Activated T-cell treated with anti-CD3 and anti-CD28 coated beads, Interleukin-2, amount 50 U/mL, for 48 hours (primary cell): Measurements from ENCODE around the gene TAF11L5.
"Not testable (repeated sequence)": the region's sequence is repeated elsewhere in the genome, so short reads cannot be mapped to it uniquely, and the experiment has no call there.

Experiments used
- DNase-seq, 2 experiments: peaks; one replicate each; pipeline ENCODE4 v3.0.0-alpha.2; 2020

The TAF11L5 gene

GRCh38 chr5:17524935-17525334 is at the start of gene TAF11L5:
TSS of gene TAF11L5 (plus strand) at chr5:17525235.
- not testable (repeated sequence) for DNase-seq

DNA sequence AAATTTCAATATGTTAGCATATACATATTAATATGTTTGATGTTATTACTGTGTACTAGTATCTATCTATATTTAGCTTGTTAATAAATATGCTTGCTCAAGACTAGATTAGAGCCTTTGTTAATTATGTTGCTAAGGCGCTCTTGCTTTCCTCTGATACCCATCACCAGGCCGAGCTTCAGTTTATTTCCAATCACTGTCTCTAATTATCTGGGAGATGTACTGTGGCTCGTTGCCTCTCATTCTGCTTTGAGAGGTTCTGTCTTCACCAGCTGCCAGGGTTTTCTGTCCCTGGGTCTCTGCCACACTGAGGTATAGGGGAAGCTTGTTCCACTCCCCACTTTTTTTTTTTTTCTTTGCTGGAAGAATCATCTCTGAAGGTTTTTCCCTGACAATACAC is 48.0 kb upstream of the TAF11L5 start:
- DNase-seq: no peak

DNA sequence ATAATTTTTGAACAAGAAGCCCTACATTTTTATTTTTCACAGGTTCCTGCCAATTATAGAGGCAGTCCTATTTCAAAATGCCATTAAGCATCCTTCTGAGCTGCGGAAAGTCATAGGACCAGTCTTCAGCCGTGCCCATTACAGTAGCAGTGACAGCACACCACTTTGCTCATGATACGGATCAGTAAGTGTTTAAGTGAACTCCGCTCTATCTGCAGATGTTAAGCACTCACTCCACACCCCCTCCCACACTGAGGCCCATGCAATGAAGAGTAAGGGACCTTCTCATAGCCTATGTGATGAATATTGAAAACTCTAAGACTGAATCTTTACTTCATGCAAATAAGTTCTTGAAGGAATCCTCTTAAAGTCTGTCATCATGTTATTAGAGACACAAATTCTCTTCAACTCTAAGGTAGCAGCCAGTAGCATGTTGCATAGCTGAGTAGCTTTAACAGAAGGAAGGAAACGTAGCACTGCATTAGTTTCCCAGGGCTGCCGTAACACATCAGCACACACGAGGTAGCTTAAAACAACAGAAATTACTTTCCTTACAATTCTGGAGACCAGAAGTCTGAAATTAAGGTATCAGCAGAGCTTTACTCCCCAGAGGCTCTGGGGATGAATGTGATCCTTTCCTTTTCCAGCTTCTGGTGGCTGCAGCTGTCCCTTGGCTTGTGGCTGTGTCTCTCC is 47.3 kb upstream of the TAF11L5 start:
- DNase-seq: no peak

DNA sequence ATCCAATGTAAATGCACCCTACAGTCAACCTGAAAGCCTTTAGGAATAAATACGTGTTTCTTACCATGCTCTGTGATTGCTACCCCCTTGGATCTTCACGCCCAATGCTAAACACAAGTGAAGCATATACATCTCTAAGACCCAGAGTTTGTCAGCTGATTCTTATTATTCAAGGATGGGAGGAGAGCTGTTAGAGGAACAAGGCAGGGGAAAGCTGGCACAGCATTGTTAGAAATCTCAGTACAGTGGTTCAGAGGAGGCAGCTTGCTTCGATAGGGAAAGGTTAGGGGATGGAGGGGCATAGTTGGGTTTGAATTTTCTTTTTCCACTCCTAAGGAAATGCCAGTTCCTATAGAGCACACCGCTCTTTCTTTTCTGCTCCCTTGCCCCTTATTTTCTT is 43.7 kb upstream of the TAF11L5 start:
- DNase-seq: no peak

DNA sequence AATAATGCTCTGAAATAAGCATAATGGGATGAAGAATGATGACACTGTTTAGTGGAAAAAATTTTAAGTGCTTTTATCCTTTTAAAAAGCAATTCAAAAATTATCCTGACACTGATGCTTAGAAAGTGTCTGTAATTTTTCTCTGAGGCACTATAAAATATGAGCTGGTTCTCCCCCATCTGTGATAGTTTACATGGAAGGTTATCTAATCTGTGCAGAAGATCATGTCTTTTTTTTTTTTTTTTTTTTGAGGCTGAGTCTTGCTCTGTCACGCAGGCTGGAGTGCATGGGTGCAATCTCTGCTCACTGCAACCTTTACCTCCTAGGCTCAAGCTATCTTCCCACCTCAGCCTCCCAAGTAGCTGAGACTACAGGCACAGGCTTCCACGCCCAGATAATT is 42.2 kb upstream of the TAF11L5 start:
- no peak for DNase-seq

DNA sequence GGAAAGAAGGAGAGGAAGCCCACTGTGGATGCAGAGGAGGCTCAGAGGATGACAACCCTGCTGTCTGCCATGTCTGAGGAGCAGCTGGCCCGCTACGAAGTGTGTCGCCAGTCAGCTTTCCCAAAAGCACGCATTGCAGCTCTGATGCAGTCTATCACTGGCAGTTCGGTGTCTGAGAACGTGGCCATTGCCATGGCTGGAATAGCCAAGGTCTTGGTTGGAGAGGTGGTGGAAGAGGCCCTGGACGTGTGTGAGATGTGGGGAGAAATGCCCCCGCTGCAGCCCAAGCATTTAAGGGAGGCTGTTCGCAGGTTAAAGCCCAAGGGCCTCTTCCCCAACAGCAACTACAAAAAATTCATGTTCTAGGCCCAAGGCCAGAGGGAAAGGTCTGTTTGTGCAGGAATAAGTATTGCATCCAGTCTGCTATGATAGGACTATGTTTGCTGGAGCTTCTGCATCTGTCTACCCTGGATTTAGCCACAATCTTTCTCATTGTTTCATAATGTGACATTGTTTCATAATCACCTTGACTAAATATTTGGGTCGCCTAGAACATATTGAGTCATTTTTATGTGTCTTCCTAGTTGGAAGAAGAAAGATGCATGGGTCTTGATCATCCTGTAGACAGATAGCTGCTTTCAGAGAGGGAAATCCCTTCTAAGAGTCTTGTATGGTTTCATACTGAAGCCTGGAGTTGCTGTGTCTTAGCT is 38.4 kb upstream of the TAF11L5 start:
- DNase-seq: not testable (repeated sequence)

DNA sequence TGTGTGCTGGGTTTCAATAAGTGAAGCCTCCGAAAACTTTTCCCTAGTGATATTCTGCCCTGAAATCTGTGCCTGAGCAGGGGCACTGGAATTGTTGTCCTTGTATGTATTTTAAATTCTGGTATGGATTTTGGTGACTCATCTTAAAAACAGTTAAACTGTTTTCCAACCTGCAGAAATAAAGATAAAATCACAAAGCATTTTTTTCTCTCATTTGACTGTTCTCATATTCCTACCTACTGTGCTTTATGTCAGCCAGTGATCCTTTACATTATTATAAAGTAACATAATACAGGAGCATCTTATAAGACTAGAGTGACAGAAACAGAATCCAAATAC is 37.9 kb upstream of the TAF11L5 start:
- DNase-seq: no peak

- not testable (repeated sequence) for DNase-seq
These were observed 33.8 kb upstream of the TAF11L5 start for GRCh38 chr5:17491257-17491656.

DNA sequence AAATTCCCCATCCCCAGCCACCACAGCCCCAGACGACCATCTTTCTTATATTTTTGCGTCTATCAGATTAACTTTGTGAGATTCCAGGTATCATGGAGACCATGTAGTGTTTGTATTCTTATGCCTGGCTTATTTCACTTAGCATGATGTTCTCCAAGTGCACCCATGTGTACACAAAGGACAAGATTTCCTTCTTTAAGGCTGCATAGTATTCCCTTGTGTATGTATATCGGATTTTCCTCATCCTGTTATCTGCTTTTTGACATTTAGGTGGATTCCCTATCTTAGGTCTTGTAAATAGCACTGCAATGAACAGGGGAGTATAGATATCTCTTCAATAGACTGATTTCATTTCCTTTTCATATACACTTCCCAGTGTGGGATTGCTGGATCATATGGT is 32.3 kb upstream of the TAF11L5 start:
- no peak for DNase-seq

DNA sequence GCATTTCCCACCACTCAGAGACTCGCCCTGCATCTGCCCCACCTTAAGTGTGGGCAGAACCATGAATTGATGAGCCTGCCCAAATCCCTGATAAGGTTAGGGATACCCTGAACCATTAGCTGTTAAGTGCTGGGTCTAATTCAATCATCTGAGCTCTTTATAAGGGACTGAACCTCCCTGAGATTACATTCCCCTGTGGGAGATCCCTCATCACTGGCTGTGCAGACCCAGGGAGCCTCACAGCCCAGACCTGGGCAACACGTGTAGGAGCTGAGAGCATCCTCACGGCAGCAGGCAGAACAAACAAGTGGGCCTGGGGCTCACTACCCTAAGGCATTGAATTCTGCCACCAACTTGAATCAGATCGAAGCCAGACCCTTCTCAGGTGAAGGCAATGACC is 27.6 kb upstream of the TAF11L5 start:
- no peak for DNase-seq

DNA sequence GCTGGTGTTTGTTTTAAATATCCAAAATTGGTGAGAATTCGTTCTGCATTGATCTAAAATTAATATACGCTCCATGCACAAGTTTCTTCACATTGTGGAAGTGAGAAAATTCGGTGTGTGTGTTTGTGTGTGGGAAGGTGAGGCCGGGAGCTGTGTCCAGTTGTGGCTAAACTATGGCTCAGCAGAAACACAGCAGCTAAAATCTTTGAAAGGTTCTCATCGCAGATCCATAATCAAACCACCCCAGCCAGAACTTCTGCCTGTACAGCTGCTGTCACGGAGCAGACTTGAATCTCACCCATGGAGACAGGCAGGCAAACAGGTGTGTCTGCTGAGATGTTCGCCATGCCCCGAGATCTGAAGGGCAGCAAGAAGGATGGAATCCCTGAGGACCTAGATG is 27.1 kb upstream of the TAF11L5 start, which contains the start of gene TAF11L2:
Gene TAF11L2, plus strand, starts transcription at position 301 of the 400 bp plus-strand sequence.
- not testable (repeated sequence) for DNase-seq

DNA sequence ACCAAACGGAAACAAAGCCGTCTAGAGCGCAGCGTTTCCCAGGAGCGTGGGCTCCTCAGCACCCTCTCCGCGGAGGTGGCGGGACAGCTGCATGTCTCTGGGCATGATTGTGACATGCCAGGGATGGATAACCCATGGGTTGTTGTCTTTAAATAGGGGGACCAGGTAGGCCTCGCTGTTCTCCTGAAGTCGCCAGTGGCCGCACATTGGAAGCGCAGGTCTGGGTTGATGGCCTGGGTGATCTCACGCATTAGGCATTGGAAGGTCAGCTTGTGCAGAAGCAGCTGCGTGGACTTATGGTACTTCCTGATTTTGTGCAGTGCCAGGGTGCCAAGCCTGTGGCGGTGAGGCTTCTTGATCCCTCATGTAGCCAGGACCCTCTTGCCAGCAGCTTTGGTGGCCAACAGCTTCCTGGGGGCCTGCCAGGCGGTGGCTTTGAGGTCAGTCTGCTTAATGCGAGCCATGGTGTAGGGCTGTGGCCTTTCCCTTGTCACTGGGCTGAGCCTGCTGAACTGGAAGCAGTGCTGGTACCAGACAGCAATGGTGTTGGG is 13.2 kb upstream of the TAF11L5 start:
- no peak for DNase-seq

GRCh38 chr5:17517526-17517925 is 7.5 kb upstream of the TAF11L5 start:
- DNase-seq: peak; percentile 23 to 25

DNA sequence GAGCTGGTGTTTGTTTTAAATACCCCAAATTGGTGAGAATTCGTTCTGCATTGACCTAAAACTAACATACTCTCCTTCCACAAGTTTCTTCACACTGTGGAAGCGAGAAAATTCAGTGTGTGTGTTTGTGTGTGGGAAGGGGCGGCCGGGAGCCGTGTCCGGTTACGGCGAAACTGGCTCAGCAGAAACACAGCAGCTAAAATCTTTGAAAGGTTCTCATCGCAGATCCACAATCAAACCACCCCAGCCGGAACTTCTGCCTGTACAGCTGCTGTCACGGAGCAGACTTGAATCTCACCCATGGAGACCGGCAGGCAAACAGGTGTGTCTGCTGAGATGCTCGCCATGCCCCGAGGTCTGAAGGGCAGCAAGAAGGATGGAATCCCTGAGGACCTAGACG is 7.0 kb upstream of the TAF11L5 start, which contains the start of gene TAF11L3:
Gene TAF11L3, plus strand, starts transcription at position 301 of the 400 bp plus-strand sequence.
- not testable (repeated sequence) for DNase-seq

- DNase-seq: not testable (repeated sequence)
These were observed 5.5 kb upstream of the TAF11L5 start for GRCh38 chr5:17519508-17519907.

DNA sequence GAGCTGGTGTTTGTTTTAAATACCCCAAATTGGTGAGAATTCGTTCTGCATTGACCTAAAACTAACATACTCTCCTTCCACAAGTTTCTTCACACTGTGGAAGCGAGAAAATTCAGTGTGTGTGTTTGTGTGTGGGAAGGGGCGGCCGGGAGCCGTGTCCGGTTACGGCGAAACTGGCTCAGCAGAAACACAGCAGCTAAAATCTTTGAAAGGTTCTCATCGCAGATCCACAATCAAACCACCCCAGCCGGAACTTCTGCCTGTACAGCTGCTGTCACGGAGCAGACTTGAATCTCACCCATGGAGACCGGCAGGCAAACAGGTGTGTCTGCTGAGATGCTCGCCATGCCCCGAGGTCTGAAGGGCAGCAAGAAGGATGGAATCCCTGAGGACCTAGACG is 3.5 kb upstream of the TAF11L5 start, which contains the start of gene TAF11L4:
Gene TAF11L4, plus strand, starts transcription at position 301 of the 400 bp plus-strand sequence.
- not testable (repeated sequence) for DNase-seq

DNA sequence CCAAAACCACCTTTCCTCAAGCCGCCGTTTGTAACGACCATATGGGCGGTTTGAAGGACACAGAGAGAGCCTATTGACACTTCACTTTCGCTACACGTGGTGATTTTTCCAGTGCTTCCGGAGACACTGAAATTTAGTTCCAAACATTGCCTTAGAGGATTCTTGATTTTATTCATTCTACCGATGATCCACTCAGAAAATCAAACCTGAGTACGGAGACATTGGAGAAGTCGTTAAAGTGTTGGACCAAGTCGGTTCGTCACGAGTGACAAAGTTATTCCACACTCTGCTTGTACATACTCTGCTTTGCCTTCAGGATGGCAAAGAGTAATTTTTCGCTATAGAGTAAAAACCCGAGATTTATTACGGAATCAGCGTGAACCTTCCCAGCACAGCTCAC is 1.5 kb downstream of the TAF11L5 start:
- not testable (repeated sequence) for DNase-seq

DNA sequence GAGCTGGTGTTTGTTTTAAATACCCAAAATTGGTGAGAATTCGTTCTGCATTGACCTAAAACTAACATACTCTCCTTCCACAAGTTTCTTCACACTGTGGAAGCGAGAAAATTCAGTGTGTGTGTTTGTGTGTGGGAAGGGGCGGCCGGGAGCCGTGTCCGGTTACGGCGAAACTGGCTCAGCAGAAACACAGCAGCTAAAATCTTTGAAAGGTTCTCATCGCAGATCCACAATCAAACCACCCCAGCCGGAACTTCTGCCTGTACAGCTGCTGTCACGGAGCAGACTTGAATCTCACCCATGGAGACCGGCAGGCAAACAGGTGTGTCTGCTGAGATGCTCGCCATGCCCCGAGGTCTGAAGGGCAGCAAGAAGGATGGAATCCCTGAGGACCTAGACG is 3.3 kb downstream of the TAF11L5 start, which contains the start of gene TAF11L6:
Gene TAF11L6, plus strand, starts transcription at position 301 of the 400 bp plus-strand sequence.
- DNase-seq: not testable (repeated sequence)
